GM12874 (cell line): ENCODE data around the gene TAOK1.

Experiments used
- CTCF ChIP-seq: IDR thresholded peaks from 2 replicates; pipeline ENCODE4 v1.5.1; 2011; ENCODE audit warnings: low read depth, mild to moderate bottlenecking, control low read depth, low read length, moderate library complexity; ENCODE audit not compliant: insufficient read depth

Gene TAOK1

GRCh38 chr17:29394761-29395160 lies 4.6 kb downstream of the TAOK1 start:
- no peak for TF ChIP-seq CTCF

- no peak for TF ChIP-seq CTCF
Measured at GRCh38 chr17:29396066-29396465, 5.9 kb downstream of the TAOK1 start.

- no peak for TF ChIP-seq CTCF
Measured at GRCh38 chr17:29399634-29400033, 9.5 kb downstream of the TAOK1 start.

GRCh38 chr17:29400818-29401217 lies 10.7 kb downstream of the TAOK1 start:
- no peak for TF ChIP-seq CTCF

- no peak for TF ChIP-seq CTCF
Measured at GRCh38 chr17:29401258-29401657, 11.1 kb downstream of the TAOK1 start.

- TF ChIP-seq CTCF: no peak
Measured at GRCh38 chr17:29407856-29408255, 17.7 kb downstream of the TAOK1 start.

- TF ChIP-seq CTCF: no peak
Measured at GRCh38 chr17:29409963-29410362, 19.8 kb downstream of the TAOK1 start.

- no peak for TF ChIP-seq CTCF
Measured at GRCh38 chr17:29412780-29413565, 22.8 kb downstream of the TAOK1 start.
